Vagina (tissue), 2 donors: ENCODE data around the gene LRRC9.

Experiments
- CTCF ChIP-seq, 3 experiments: fragments of 450-650 bp in 2 of 3; fragments of 200-600 bp in 1 of 3; sonication (generic) in 1 of 3; IDR thresholded peaks; one replicate each; pipeline ENCODE4 v1.5.1; 2017 to 2019; ENCODE audit warnings: antibody characterized with exemption in 3 of 3, mild to moderate bottlenecking in 2 of 3, moderate library complexity in 2 of 3
- POLR2AphosphoS5 ChIP-seq, 2 donors: sonication (generic); formaldehyde crosslinking; IDR thresholded peaks; one replicate each; pipeline ENCODE4 v1.9.0; 2017; ENCODE audit warnings: antibody characterized with exemption in 2 of 2, mild to moderate bottlenecking in 2 of 2, low read depth in 1 of 2; ENCODE audit not compliant: insufficient read depth in 1 of 2

- TF ChIP-seq CTCF (IDR thresholded peaks at IDR 0.05) (no peak), POLR2AphosphoS5 (IDR thresholded peaks at IDR 0.05; ENCODE audit: insufficient read depth in 1 of 2, low read depth in 1 of 2) (no peak)
These were observed 173.1 kb downstream of the LRRC9 start for GRCh38 chr14:60093080-60093479.
